Ishikawa (cell line): ENCODE data around the gene TMEM176B.

Experiments
- CEBPB ChIP-seq: IDR thresholded peaks from 2 replicates; pipeline ENCODE4 v1.6.1; 2012
- EGR1 ChIP-seq: IDR thresholded peaks from 2 replicates; pipeline ENCODE4 v1.6.1; 2012
- FOXM1 ChIP-seq: IDR thresholded peaks from 2 replicates; pipeline ENCODE4 v1.6.1; 2012; ENCODE audit warnings: low read depth, borderline replicate concordance
- REST ChIP-seq: IDR thresholded peaks from 2 replicates; pipeline ENCODE4 v1.6.1; 2012; ENCODE audit warnings: low read depth, mild to moderate bottlenecking
- TEAD4 ChIP-seq: IDR thresholded peaks from 2 replicates; pipeline ENCODE4 v1.6.1; 2012

DNA sequence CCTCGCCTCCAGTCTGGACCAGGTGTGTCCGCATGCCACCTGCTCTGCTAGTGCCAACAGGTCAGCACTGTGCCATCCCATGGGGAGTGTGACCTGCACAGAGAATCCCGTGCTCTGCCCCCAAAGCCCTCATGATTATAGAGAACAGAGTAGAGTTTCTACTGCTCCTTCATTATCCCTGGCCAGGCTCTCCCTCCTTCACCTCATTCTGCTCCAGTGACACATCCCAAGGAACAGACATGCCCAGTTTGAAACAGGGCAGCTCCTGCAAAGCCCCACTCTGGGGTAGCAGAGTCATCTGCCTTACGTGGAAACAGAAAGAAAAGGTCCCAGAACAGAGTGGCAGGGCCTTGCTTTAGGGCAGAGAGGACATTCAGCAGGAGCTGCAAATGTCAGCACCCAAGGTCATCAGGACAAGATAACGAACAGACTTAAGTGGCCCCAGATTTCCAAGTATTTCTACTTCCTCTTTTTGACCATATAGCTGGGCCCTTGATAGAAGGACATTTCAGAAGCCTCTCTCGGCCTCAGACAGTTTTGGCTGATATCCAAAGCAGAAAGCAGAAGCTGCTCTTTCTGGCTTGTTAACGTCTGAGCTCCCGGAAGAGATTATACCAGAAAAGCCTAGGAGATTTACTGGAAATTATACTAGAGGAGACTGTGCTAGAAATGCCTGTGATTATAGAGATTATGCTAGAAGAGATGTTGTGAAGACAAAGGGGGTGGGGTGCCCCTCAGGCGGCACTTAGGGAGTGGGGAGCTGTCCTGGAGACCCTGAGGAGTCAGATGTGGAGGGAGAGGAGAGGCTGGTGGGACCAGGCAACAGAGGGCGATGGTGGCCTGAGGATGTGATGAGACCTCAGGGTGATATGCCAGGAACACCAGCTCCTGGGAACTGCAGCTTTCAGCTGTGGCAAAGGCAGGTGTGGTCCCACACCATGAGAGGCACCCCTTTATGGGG is 12.6 kb downstream of the TMEM176B start:
- no peak for TF ChIP-seq EGR1
- TF ChIP-seq CEBPB: no peak
- TF ChIP-seq TEAD4: no peak
- no peak for TF ChIP-seq REST
- no peak for TF ChIP-seq FOXM1
